Neural cell (in vitro differentiated cells): Measurements from ENCODE around the gene DNAJB14.

ENCODE experiments used
- CTCF ChIP-seq: fragments of 450-650 bp; IDR thresholded peaks from 2 replicates; pipeline ENCODE4 v1.5.1; 2014; ENCODE audit warnings: antibody characterized with exemption, mild to moderate bottlenecking, moderate library complexity; ENCODE audit not compliant: poor library complexity, severe bottlenecking
- EP300 ChIP-seq: fragments of 450-650 bp; conservative IDR thresholded peaks from 2 replicates; pipeline ENCODE4 v1.6.1; 2014; ENCODE audit warnings: antibody characterized with exemption, mild to moderate bottlenecking, moderate library complexity; ENCODE audit not compliant: poor library complexity, severe bottlenecking
- EZH2 ChIP-seq: fragments of 200-600, 300-800 bp; shearing (Covaris generic), sonication (generic); IDR thresholded peaks from 2 replicates; pipeline ENCODE4 v1.6.1; 2014; ENCODE audit warnings: antibody characterized with exemption, low read length, borderline replicate concordance, mild to moderate bottlenecking; ENCODE audit not compliant: insufficient read depth, poor library complexity, severe bottlenecking
- MXI1 ChIP-seq: fragments of 450-650 bp; conservative IDR thresholded peaks from 2 replicates; pipeline ENCODE4 v1.6.1; 2014; ENCODE audit warnings: antibody characterized with exemption, mild to moderate bottlenecking; ENCODE audit not compliant: poor library complexity, severe bottlenecking
- POLR2AphosphoS5 ChIP-seq: IDR thresholded peaks from 2 replicates; pipeline ENCODE4 v1.6.1; 2012
- RAD21 ChIP-seq: fragments of 450-650 bp; conservative IDR thresholded peaks from 2 replicates; pipeline ENCODE4 v1.6.1; 2014; ENCODE audit warnings: antibody characterized with exemption, mild to moderate bottlenecking, moderate library complexity
- REST ChIP-seq: IDR thresholded peaks from 2 replicates; pipeline ENCODE4 v1.6.1; 2012; ENCODE audit warnings: borderline replicate concordance
- SMC3 ChIP-seq: fragments of 450-650 bp; conservative IDR thresholded peaks from 2 replicates; pipeline ENCODE4 v1.6.1; 2014; ENCODE audit warnings: antibody characterized with exemption, mild to moderate bottlenecking, moderate library complexity; ENCODE audit not compliant: poor library complexity

- TF ChIP-seq CTCF (no peak), EP300 (no peak), POLR2AphosphoS5 (no peak), REST (no peak), SMC3 (no peak), EZH2 (no peak), RAD21 (no peak), MXI1 (no peak)
Measured at GRCh38 chr4:99894998-99895397, 51.4 kb downstream of the DNAJB14 start.
